SIG-M5 treated with dmso at 0.1 percent for 504 hours (cell line): Measurements from ENCODE around the gene VAMP5.
A peak's percentile ranks its signal among the peaks of the same experiment; 100 is the strongest.
"Not testable (repeated sequence)": the region's sequence is repeated elsewhere in the genome, so short reads cannot be mapped to it uniquely, and the experiment has no call there.

Source experiments
- DNase-seq: peaks from one replicate; lab custom pipeline; 2025; ENCODE audit not compliant: unreplicated experiment; lab: John Stamatoyannopoulos, UW

The VAMP5 gene

DNA sequence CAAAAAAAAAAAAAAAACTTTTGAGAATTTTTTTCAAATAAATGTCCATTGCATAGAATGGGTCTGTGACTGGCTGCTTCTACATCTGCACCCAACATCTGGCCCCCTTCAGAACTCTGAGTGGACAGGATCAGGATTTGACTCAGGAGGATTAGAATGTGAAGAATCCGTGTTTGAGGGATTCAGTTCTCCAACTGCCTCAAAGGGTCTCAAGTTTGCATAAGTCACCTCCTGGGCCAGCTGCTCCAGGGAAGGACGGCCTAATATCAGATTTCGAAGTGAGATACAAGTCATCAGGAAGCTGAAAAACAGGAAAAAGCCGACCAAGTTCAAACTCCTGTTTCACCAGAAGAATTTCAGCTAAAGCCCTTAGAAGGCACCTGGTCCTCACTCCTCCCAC lies 34.4 kb upstream of the VAMP5 start:
- no peak for DNase-seq

DNA sequence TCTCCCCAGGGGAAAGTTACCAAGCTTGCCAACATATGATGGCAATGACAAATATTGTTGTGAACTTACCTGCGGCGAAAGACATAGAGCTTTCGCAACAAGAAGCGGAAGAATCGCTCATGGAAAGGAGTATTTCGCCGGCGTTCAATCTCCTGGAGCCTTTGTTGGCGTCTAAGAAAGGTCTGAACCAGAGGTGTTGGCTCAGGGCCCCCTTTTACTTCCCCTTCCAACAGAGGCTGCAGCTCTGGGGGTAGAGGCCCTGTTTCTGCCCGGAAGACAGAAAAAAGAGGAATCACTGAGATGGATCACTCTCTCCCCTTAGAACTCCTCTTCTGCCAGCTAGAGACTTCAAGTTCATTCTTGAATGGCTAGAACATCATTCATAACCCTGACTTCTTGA lies 33.7 kb upstream of the VAMP5 start:
- DNase-seq: peak; percentile 30

DNA sequence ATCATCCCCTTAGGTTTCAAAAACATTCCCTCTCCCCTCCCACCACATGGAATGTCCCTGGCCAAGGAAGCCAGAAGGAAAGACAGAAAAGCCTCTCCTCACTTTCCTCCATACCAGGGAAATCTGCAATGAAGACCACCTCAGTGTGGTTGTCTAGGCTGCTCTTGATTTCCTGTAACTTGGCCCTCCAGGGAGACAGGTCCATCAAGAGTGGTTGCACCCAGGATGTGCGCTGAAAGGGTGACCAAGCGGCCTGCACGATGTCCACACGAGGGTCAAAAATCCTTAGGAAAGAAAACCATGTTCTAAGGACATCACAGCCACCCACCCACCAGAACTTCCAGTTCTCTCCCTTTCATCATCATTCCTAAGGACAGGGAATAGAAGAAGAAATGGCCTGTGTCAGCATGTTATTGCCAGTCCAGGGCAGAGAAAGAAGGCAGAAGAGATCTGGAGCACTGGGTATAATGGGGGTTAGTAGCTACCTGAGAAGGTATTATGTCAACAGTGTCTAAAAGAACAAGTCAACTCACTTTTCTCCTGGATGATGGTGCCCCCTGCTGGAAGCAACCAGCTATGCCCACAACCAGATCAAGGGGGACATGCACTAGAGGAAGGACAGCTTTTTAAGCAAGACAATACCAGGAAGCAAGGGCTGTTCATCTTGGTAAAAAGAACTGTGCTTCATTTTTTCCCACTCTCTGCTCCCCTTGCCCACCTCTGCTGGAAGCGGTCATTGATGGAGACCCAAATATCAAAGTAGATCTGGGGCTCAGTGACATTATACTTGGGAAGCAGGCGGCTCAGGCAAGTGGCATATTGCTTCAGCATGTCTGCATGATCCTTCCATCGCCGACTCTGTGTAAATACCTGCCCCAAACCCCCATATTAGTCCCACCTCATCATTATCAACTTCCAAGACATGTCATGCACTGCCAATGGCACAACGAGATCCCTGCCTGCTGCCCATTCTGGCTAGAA lies 32.2 kb upstream of the VAMP5 start:
- peak; percentile 85 for DNase-seq

DNA sequence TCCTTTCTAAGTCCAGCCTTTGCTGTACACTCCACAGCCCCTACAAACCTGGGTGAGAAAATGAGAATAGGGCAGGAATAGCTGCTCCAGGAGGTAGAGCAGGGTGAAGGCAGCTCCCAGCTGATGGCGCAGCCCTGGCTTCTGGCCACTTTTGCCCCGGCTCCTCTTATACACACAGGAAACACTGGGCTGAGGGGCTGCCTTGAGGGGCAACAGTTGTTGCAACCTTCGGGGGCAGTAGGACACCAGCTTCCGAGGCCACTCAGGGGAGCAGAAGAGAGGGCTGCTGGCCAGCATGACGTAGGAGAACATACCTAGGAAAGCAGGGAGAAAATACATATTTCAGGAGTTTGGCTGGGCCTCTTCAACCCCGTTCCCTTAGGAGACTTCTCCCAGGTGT lies 31.0 kb upstream of the VAMP5 start:
- no peak for DNase-seq

DNA sequence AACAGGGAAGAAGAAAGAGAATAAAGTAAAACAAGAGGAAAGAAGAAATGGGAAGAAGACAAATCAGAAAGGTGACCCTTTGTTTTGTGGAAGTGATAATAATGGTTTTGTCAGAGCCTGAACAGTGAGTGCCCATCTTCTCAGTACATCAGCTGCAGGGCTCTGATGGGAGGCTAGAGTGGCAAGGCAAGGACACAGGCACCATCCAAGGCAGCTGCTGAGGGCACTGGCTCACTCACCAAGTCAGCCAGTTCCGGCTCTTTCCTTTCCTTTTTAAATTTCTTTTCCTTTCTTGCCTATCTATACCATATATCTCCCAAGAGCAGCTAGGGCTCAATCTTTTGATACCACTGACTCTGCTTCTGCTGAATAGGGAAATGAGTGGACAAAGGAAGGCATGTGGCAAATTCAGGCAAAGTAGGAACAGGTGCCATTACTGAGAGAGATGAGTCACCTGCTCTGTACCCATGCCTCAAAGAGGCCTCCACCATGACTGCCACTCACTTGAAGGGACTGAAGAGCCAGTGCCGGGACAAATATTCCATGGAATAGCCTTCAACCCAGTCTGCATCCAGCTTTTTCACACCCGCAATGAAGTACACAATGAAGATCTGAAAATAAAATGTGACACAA lies 29.1 kb upstream of the VAMP5 start:
- no peak for DNase-seq

DNA sequence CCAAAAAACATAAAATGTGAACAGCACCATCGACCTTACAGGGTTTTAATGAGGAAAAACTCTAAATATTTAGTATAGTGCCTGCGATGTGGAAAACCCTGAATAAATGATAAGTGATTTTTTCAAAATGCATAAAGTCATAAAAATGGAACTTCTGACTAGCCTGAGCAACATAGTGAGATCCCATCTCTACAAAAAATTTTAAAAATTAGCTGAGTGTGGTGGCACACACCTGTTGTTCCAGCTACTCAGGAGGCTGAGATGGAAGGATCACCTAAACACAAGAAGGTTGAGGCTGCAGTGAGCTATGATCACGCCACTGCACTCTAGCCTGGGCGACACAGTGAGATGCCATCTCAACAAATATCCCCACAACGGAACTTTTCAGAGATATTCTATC lies 27.1 kb upstream of the VAMP5 start:
- DNase-seq: no peak

DNA sequence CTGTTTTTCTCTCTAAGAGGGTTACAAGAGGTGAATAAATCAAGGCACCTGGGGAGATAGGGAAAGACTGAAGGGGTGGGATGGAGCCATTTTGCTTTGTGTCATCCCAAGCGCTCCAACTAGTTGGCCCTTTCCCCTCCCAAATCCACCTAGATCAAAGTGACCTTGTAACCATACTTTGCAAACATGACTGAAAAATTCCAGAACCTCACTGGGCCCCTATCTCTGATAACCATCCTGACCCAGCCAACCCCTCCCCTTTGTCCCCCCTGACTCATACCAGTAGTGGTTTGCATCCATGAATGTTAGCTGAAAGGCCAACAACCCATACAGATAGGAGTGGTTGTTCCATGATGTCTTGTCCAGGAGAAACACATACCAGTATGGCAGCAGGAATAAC lies 26.1 kb upstream of the VAMP5 start:
- no peak for DNase-seq

DNA sequence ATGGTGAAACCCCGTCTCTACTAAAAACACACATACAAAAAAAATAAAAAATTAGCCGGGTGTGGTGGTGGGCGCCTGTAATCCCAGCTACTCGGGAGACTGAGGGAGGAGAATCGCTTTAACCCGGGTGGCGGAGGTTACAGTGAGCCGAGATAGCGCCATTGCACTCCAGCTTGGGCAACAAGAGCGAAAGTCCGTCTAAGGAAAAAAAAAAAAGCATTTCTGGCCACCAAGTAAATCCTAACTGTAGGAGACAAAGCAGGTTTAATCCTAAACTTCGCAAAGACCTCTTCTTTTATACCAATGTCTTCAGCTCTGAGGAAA lies 23.9 kb upstream of the VAMP5 start:
- not testable (repeated sequence) for DNase-seq

DNA sequence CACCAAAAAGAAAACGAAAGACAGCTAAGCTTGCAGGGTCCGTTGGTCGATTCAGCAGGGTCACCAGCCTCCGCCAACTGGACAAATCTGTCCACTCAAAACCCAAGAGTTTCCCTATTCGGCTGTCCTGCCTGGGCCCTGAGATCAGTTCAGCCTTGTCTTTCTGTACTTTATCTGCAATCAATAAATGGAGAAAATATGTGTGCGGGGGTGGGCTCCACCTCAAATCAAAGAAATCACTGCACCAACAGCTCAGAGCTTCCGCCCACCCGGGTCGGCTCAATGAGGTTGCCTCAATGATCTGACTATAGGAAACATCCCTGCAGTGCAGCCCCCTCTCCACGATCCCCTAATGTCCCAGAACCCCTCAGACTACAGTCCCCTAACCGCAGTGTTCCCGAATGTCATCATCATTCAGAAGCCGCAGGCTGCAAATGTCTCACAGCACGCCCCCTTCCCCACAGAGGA lies 23.4 kb upstream of the VAMP5 start:
- no peak for DNase-seq

DNA sequence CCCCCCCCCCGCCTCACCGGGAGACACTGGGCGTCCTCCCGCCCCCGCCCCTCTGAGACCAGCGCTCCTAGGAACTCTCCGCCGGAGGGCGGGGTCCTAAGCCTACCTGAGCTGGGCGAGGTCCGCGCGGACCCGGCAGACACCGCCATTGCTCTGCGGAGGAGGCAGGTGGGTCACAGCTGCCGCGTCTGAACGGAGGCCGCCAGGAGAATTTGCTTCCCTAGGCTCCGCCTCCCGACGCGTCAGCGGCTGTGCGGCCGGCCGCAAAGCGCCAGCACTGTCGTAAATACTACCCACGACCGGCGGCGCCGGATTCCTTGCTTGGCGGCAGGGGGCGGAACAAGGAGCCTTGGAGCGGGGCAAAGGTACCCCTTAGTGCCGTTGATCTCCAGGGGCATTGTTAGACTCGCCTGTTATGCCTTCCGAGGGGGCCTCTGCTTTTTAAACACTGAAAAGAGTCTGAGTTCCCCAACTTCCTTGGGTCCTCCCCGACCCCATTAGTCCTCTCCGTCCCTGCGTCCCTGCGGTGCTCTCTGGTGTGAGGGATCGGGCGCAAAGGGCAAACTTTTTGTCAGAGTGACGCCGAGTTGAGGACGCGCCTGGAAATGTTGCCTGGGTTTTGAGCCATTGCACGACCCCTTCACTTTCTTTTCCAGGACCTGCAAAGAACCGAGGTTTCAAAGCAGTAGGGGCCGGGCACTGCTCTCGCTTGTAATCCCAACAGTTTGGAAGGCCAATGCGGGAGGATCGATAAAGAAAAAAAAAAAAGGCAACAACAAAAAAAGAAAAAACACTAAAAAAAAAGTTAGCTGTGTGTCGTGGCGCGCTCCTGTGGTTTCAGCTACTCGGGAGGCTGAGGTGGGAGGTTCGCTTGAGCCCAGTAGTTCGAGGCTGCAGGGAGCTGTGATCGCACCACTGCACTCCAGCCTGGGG lies 22.7 kb upstream of the VAMP5 start, which contains the start of gene GGCX:
Gene GGCX, minus strand, starts transcription at position 214 of the 933 bp plus-strand sequence. Its CDS starts 65 bp downstream, at position 149.
- DNase-seq: peak; percentile 97

DNA sequence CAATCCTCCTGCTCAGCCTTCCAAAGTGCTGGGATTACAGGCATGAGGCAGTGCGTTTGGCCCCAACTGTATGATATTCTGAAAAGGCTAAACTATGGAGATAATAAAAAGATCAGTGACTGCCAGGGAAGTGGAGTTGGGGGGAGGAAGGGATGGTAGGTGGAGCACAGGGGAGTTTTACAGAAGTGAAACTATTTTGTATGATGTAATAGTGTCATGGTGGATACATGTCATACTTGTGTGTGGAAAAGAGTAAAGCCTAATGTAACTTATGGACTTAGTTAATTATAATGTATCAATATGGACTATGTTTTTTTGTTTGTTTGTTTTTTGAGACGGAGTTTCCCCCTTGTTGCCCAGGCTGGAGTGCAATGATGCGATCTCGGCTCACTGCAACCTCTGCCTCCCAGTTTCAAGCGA lies 20.1 kb upstream of the VAMP5 start:
- DNase-seq: peak; percentile 97

DNA sequence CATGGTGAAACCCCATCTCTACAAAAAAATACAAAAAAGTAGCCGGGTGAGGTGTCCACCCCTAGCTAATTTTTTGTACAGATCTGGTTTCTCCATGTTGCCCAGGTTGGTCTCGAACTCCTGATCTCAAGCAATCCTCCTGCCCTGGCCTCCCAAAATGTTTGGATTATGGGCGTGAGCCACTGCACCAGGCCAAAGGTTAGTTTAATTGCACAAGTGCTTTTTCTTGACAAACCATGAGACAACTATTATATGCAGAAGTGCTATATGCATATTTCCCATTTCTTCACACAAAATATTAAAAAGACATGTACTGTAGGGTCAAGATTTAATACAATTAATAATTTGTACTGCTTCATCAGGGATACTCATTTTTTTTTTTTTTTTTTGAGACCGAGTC lies 18.0 kb upstream of the VAMP5 start:
- DNase-seq: no peak

DNA sequence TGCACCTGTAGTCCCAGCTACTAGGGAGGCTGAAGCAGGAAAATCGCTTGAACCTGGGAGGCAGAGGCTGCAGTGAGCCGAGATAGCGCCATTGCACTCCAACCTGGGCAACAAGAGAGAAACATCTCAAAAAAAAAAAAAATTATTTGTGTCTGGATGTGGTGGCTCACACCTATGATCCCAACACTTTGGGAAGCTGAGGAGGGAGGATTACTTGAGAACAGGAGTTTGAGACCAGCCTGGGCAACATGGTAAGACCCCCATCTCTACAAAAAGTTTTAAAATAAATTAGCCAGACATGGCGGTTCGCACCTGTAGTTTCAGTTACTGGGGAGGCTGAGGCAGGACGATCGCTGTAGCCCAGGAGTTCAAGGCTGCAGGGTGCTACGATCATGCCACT lies 8.5 kb upstream of the VAMP5 start:
- DNase-seq: no peak

DNA sequence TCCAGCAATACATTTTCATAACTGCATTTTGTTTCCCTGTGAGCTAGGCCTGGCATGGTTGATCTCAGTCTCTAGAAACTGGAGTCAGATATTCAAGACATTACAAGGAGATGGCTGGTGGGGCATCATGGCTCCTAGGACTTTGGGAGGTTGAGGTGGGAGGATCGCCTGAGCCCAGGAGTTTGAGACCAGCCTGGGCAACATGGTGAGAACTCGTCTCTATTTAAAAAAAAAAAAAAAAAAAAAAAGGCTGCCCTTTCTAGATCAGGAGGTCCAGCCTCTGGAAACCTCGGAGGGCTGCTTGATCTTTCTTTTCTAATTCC lies 7.2 kb upstream of the VAMP5 start:
- DNase-seq: no peak

DNA sequence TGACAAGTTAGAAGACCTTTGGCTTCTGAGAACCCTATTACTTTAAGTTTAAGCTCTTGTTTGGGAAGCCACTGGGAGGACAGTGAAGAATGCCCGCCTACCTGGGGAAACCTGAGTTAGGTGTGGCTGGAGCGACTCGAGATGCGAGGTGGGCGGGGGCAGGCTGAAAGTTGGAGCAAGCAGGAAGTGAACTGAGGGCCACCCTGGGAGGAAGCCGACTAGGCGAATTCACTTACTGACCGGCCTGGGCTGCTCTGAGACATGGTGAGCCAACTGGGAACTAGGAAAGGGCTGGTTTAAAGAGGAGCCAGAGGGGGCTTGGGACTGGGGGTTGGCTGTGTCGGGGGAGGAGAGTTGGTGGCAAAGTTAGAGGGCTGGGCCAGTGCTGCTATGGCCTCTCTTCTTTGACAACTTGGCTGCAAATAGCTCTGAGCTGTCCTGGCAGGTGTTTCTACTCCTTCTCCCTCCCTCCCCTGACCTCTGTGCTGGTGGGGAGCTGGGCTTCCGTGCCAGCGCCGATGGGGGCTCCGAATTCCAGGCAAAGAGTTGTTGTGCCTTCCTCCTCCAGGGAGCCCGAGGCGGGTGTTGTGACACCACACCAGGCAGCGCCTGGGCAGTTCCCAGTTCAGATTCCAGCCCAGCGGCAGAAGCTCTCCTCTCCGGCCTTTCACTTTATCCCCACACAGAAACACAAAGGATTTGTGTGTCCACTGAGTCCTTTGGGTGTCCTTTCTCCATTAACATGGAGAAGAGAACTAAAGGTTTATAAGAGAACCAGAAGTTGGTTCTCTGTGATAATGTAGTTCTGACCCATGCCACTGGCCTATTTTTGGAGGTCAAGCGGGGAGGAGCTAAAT lies 6.6 kb upstream of the VAMP5 start, which contains the start of gene VAMP8:
Gene VAMP8, plus strand, starts transcription at position 201 of the 857 bp plus-strand sequence. Its CDS starts 61 bp downstream, at position 262.
- DNase-seq: peak; percentile 77

DNA sequence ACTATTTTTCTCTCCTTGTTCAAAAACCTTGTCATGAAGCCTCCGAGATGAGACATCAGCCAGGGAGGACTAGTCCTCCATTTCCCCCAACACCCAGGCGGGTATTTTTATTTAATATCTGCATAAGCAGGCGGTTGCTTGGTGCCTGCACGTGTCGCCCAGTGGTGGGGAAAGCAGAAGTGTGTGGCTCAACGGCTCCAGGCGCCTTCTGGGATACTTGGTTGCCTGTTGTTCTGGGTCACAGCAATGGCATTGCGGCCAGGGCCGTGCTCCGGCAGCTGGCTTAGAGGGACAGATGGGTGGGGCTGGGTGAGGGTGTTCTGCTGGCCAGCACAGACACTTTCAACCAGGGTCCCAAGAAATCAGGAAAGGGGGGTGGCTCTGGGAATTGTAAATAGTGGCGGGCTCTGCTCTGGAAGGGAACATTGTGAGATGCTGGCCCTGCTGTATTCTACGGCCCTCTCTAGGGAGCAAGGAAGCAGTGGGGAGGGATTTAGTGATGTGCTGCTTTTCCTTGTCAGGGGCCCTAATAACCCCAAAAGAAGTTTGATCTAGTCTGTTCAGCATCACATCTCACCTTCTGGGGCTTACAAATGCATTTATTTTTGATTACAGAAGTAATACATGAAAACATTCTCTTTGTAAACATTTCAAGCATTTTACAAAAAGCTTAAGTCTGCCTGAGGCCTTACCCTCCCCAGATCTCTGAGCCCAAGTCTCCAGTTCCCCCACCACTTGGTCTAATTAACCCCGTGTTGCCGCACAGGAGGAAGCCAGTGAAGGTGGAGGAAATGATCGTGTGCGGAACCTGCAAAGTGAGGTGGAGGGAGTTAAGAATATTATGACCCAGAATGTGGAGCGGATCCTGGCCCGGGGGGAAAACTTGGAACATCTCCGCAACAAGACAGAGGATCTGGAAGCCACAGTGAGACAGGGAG lies 5.7 kb upstream of the VAMP5 start:
- DNase-seq: peak; percentile 91

DNA sequence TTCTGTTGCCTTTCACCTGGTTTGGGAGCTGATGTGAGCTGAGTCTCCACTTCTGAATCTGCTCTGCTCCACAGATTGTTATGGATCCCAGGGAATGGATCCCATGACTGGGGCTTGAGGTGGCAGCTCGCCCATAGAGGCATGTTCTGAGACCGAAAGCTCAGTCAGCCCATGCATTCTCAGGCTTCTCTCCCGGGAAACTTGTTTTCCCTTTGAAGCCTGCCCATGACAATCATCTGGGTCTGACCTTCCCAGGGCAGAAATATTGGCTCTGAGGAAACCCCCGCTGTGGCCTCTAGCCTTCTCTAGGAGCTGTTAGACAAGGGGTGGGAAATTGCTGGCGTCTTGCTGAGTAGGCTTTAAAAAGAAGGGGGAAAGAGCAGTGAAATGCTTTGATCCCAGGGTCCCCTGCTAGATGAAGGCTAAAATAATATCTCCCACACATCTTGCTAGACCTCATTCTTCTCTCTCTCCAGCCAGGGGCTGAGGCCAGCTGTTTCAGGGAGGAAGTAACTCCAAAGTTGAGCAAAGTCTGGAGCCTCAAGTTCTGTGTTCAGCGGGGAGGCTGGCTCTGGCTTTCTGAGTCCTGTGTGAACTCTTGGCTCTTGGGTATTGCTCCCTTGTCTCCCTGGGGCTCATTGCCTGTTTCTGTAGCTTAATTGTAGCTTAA lies 4.8 kb upstream of the VAMP5 start:
- peak; percentile 93 for DNase-seq

DNA sequence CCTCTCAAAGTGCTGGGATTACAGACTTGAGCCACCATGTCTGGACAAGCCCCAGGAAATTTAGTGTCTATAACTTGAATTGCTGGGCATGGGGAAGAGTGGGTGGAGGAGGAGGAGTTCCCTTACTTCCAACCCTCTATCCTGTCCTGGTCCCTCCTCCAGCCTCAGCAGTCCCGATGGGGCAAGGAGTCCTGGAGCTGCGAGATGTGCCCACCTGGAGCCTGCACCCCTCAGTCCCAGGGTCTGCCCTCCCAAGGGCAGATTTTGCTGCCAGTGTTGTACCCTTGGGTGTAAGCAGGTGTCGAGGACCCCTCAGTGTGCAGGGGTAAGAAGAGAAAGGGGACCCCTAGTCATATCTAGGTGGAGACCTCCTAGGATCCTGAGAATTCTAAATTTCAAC lies 4.0 kb upstream of the VAMP5 start:
- no peak for DNase-seq

DNA sequence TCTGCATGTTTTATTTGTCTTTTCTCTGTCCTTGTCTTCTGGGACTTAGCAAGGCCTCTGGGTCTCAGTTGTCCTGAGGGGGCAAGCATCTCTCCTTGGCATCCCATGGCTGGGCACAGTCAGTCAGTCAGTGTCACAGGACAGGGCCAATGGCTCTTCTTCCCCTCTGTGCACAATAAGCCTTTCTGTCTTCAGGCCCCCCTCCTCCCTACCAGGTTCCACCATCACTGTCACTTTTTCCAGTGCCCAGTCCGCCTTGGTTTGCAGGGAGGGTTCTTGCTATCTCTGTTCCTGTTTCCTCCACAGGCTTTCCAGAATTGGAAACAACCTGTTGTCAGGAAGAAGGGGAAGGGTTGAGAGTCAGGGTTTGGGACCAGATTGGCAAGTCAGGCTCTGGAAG lies 1.7 kb upstream of the VAMP5 start:
- no peak for DNase-seq
